Measurements from ENCODE around the gene NFIA.

NFIA gene

GRCh38 chr1:61043010-61043820 is 39.1 kb upstream of the NFIA start (continued):
- TF ChIP-seq ZNF518A (tag by site-specific recombination; conservative IDR thresholded peaks at IDR 0.05; ENCODE audit: low read depth) (no peak), ZNF391 (tag by site-specific recombination; IDR thresholded peaks at IDR 0.05; ENCODE audit: borderline replicate concordance, low read depth) (no peak), ZNF654 (tag by site-specific recombination; IDR thresholded peaks at IDR 0.05; ENCODE audit: low read depth) (peak; percentile 68), ZNF274 (IDR thresholded peaks at IDR 0.05; ENCODE audit: low read length) (no peak), ZNF274 (tag by site-specific recombination; IDR thresholded peaks at IDR 0.05; ENCODE audit: borderline replicate concordance) (no peak), ZNF580 (tag by site-specific recombination; IDR thresholded peaks at IDR 0.05) (no peak), ZNF785 (tag by site-specific recombination; IDR thresholded peaks at IDR 0.05) (no peak), ZBTB44 (tag by site-specific recombination; IDR thresholded peaks at IDR 0.05) (no peak), ZNF626 (tag by site-specific recombination; IDR thresholded peaks at IDR 0.05) (no peak), ZNF423 (tag by site-specific recombination; IDR thresholded peaks at IDR 0.05) (no peak), ZNF600 (tag by site-specific recombination; IDR thresholded peaks at IDR 0.05) (peak; percentile 86), ZNF16 (tag by site-specific recombination; IDR thresholded peaks at IDR 0.05; ENCODE audit: low read depth) (no peak), YY2 (tag by site-specific recombination; IDR thresholded peaks at IDR 0.05) (no peak), ZNF211 (tag by site-specific recombination; IDR thresholded peaks at IDR 0.05; ENCODE audit: low read depth) (no peak), ZNF707 (tag by site-specific recombination; IDR thresholded peaks at IDR 0.05) (no peak), ZNF571 (tag by site-specific recombination; IDR thresholded peaks at IDR 0.05) (no peak), ZNF670 (tag by site-specific recombination; IDR thresholded peaks at IDR 0.05; ENCODE audit: low read depth) (no peak), ZBTB1 (tag by site-specific recombination; IDR thresholded peaks at IDR 0.05) (no peak), OSR2 (tag by site-specific recombination; IDR thresholded peaks at IDR 0.05) (no peak), ZNF623 (tag by site-specific recombination; IDR thresholded peaks at IDR 0.05) (no peak), ZNF10 (tag by site-specific recombination; IDR thresholded peaks at IDR 0.05) (no peak; the same call in 1 of the 2 replicates), ZNF792 (tag by site-specific recombination; IDR thresholded peaks at IDR 0.05) (no peak), KLF8 (tag by site-specific recombination; IDR thresholded peaks at IDR 0.05) (no peak), ZSCAN30 (tag by site-specific recombination; IDR thresholded peaks at IDR 0.05) (peak; percentile 69; the same call in 1 of the 2 replicates), ZNF548 (tag by site-specific recombination; IDR thresholded peaks at IDR 0.05) (no peak), ZNF777 (tag by site-specific recombination; IDR thresholded peaks at IDR 0.05; ENCODE audit: borderline replicate concordance) (no peak), ZNF558 (tag by site-specific recombination; IDR thresholded peaks at IDR 0.05) (no peak), ZNF692 (tag by site-specific recombination; IDR thresholded peaks at IDR 0.05) (no peak), ZNF426 (tag by site-specific recombination; IDR thresholded peaks at IDR 0.05) (no peak), ZNF335 (tag by site-specific recombination; conservative IDR thresholded peaks at IDR 0.05) (0 out of 2 replicates have a peak, but pooled peaks have one; percentile 19), ZFP3 (tag by site-specific recombination; IDR thresholded peaks at IDR 0.05; ENCODE audit: low read depth) (no peak), ZBTB8A (tag by site-specific recombination; IDR thresholded peaks at IDR 0.05) (0 out of 2 replicates have a peak, but pooled peaks have one; percentile 22)

Data from HEK293 (cell line).